ENCODE data around the gene SLC27A2.

DNA sequence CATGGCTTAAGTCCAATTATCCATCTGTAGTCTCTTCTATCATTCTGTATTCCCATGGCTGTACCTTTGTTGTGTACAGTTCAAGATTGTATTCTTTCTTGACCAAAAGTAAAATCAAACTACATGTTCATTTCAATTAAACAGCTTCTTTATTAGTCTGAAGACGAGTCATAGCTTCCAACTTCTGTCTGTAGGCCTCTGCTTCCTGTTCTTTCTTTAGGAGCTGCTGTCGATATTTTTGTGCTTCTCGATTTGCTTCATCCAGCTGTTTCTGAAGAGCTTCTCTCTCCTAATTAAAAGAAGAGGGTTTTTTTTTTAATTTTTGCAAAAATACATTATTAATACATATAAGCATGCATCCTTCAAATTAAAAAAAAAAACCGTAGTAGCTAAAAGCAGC is 96.5 kb downstream of the SLC27A2 start:
- TF ChIP-seq EZH2 (IDR thresholded peaks at IDR 0.05; ENCODE audit: low read length, missing control alignments) = no peak
- TF ChIP-seq, protein P1, sequence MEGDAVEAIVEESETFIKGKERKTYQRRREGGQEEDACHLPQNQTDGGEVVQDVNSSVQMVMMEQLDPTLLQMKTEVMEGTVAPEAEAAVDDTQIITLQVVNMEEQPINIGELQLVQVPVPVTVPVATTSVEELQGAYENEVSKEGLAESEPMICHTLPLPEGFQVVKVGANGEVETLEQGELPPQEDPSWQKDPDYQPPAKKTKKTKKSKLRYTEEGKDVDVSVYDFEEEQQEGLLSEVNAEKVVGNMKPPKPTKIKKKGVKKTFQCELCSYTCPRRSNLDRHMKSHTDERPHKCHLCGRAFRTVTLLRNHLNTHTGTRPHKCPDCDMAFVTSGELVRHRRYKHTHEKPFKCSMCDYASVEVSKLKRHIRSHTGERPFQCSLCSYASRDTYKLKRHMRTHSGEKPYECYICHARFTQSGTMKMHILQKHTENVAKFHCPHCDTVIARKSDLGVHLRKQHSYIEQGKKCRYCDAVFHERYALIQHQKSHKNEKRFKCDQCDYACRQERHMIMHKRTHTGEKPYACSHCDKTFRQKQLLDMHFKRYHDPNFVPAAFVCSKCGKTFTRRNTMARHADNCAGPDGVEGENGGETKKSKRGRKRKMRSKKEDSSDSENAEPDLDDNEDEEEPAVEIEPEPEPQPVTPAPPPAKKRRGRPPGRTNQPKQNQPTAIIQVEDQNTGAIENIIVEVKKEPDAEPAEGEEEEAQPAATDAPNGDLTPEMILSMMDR (conservative IDR thresholded peaks at IDR 0.05 in 1 of 2, IDR thresholded peaks at IDR 0.05 in 1 of 2; ENCODE audit: low read depth in 1 of 2, low read length in 2 of 2) = no peak
